Trophoblast cell (in vitro differentiated cells and primary cell): ENCODE data around the gene ADCYAP1R1.

Source experiments
- DNase-seq, 2 donors: peaks; one replicate each; pipeline ENCODE4 v3.0.0-alpha.2; 2016
- H2AFZ ChIP-seq: 2 replicates; pipeline ENCODE4 v1.6.1; 2013; ENCODE audit warnings: low read length, moderate library complexity, mild to moderate bottlenecking; ENCODE audit not compliant: insufficient read depth, poor library complexity
- H2AK5ac ChIP-seq: 2 replicates; pipeline ENCODE4 v1.6.1; 2013; ENCODE audit warnings: mild to moderate bottlenecking, low read length
- H2BK120ac ChIP-seq: 2 replicates; pipeline ENCODE4 v1.6.1; 2013; ENCODE audit warnings: low read length, mild to moderate bottlenecking, moderate library complexity; ENCODE audit not compliant: insufficient read depth, poor library complexity
- H2BK12ac ChIP-seq: 2 replicates; pipeline ENCODE4 v1.6.1; 2013; ENCODE audit warnings: mild to moderate bottlenecking, low read length, moderate library complexity
- H2BK5ac ChIP-seq: 2 replicates; pipeline ENCODE4 v1.6.1; 2013; ENCODE audit warnings: low read length, low read depth, moderate library complexity, mild to moderate bottlenecking; ENCODE audit not compliant: poor library complexity
- H3K14ac ChIP-seq: 2 replicates; pipeline ENCODE4 v1.6.1; 2013; ENCODE audit warnings: mild to moderate bottlenecking, low read length
- H3K18ac ChIP-seq: 2 replicates; pipeline ENCODE4 v1.6.1; 2013; ENCODE audit warnings: mild to moderate bottlenecking, low read length
- H3K23ac ChIP-seq: 2 replicates; pipeline ENCODE4 v1.6.1; 2013; ENCODE audit warnings: low read length
- H3K27ac ChIP-seq: 2 replicates; pipeline ENCODE4 v1.5.1; 2013; ENCODE audit warnings: low read depth, mild to moderate bottlenecking, inconsistent platforms, low read length, moderate library complexity
- H3K27me3 ChIP-seq: 2 replicates; pipeline ENCODE4 v1.6.1; 2013; ENCODE audit warnings: inconsistent platforms, mild to moderate bottlenecking, low read length, moderate library complexity; ENCODE audit not compliant: insufficient read depth
- H3K36me3 ChIP-seq, 2 experiments: 1 replicate in 1 of 2; 2 replicates in 1 of 2; pipeline ENCODE4 v1.6.1; 2013; ENCODE audit warnings: low read length in 2 of 2, mild to moderate bottlenecking in 2 of 2, moderate library complexity in 1 of 2; ENCODE audit not compliant: insufficient read depth in 2 of 2, control insufficient read depth in 1 of 2
- H3K4ac ChIP-seq: 2 replicates; pipeline ENCODE4 v1.6.1; 2013; ENCODE audit warnings: low read depth, mild to moderate bottlenecking, low read length, moderate library complexity
- H3K4me1 ChIP-seq, 2 experiments: 1 replicate in 1 of 2; 2 replicates in 1 of 2; pipeline ENCODE4 v1.6.1; 2013; ENCODE audit warnings: low read length in 2 of 2, mild to moderate bottlenecking in 2 of 2, moderate library complexity in 1 of 2; ENCODE audit not compliant: insufficient read depth in 2 of 2, control insufficient read depth in 1 of 2
- H3K4me2 ChIP-seq: 2 replicates; pipeline ENCODE4 v1.6.1; 2013; ENCODE audit warnings: inconsistent platforms, mild to moderate bottlenecking, low read length, moderate library complexity
- H3K4me3 ChIP-seq: 2 replicates; pipeline ENCODE4 v1.5.1; 2013; ENCODE audit warnings: mild to moderate bottlenecking, low read depth, low read length, inconsistent platforms
- H3K79me1 ChIP-seq: one replicate; pipeline ENCODE4 v1.6.1; 2013; ENCODE audit warnings: low read length
- H3K79me2 ChIP-seq: 2 replicates; pipeline ENCODE4 v1.6.1; 2013; ENCODE audit warnings: low read length, mild to moderate bottlenecking; ENCODE audit not compliant: control insufficient read depth, insufficient read depth, poor library complexity
- H3K9ac ChIP-seq: 2 replicates; pipeline ENCODE4 v1.6.1; 2013; ENCODE audit warnings: mild to moderate bottlenecking, low read length
- H3K9me3 ChIP-seq: 2 replicates; pipeline ENCODE4 v1.6.1; 2013; ENCODE audit warnings: low read depth, mild to moderate bottlenecking, control low read depth, inconsistent platforms, low read length; ENCODE audit not compliant: insufficient read depth
- H4K12ac ChIP-seq: 2 replicates; pipeline ENCODE4 v1.6.1; 2013; ENCODE audit warnings: low read depth, mild to moderate bottlenecking, low read length, moderate library complexity
- H4K8ac ChIP-seq: 2 replicates; pipeline ENCODE4 v1.6.1; 2013; ENCODE audit warnings: low read depth, mild to moderate bottlenecking, low read length, moderate library complexity
- H4K91ac ChIP-seq: one replicate; pipeline ENCODE4 v1.6.1; 2013; ENCODE audit warnings: low read depth, mild to moderate bottlenecking, low read length, moderate library complexity
- WGBS: extraction: QIAGEN DNeasy Blood & Tissue Kit; methylation state at CpG from one replicate; pipeline ENCODE4 v1.1.7; 2013; ENCODE audit warnings: missing lambda C conversion rate; ENCODE audit not compliant: insufficient read length, insufficient coverage; ENCODE audit errors: extremely low coverage; 5-methylcytosine and 5-hydroxymethylcytosine counted together

Gene ADCYAP1R1

DNA sequence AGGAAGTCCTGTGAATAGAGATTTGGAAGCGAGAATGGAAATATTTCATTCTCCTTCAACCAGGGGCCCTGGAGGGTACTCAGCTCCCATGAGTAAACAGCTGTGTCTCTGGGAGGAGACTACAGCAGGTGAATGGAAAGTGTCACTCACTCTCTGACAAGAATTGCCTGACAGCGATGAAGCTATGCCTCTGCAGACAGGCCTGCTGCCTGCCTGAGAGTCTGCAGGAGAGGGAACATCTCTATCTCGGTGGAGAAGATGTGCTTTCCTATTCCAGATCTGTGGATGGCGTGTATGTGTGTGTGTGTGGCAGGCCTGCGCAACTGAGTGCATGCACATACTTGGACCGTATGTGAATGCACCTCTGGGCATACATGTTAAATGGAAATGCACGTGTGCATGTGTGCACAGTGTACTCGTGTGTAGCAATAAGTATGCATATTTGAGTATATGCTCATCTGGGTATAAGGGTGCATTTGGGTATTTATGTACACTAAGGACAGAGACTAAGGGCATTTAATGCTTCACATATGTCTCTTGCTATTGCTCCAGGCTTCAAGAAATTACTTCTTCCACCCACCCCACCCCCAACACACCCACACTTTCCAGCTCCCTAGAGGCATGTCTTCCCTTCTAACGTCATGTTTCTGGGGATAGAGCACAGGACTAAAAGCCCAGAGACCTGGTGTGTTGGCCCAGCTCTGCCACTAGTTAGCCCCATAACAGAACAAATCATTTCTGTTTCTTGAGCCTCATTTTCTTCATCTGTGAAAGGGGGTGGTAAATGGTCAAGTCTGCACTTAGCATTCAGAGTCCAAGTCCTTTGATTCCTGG, 4.6 kb upstream of the ADCYAP1R1 start:
- WGBS = no CpG with 5 or more reads among the region's 9 CpGs
- no peak overlapping the region for H3K18ac ChIP-seq

DNA sequence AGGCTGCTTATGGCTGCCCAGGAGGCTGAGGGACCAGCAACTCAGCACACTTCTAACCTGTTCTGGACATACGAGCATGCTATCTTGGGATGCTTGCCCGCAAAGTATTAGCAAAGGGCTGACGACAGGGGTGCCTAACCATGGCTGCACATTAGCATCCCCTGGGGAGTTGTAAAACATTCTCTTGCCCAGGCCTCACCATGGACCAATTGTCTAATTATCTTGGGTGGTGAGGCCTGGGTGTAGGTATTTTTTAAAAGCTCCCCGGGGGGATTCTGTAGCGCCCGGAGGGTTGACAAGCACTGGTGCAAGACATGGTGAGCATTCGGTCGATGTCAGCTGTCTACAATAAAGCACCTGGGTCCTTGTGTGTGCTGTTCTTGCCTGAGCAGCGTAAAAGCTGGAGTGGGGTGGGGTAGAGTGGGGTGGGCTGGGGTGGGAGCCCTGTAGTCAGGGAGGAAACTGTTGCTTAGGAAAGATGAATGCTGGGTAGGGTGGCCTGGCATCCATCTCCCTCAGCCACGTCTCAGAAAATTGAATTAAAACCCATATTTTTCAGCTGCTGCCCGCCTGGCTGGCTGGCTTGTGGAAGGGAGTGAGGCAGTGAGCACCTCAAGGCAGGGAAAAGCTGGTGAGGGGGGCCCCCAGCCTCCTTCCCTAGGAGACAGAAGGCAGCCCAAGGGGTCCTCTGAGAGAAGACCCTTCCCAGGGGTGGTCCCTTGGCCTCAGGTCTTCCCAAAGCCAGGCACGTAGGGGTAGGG, 2.9 kb upstream of the ADCYAP1R1 start:
- Histone ChIP-seq H3K9me3 (peaks cover 2% of the 10 kb centered on the region), H3K9ac (no peak overlapping the region), H3K4ac (no peak overlapping the region), H2AFZ (no peak overlapping the region), H3K23ac (no peak overlapping the region), H3K18ac (no peak overlapping the region), H4K8ac (no peak overlapping the region), H3K79me1 (no peaks in the 10 kb centered on the region), H2BK12ac (no peak overlapping the region), H3K4me2 (no peak overlapping the region), H4K12ac (no peak overlapping the region), H2BK120ac (no peak overlapping the region), H2BK5ac (no peak overlapping the region), H3K4me3 (no peak overlapping the region), H3K4me1 (peaks cover 5 to 7% of the 10 kb centered on the region in 2 experiments), H3K27ac (no peak overlapping the region), H2AK5ac (no peak overlapping the region), H4K91ac (no peak overlapping the region), H3K36me3 (no peaks in the 10 kb centered on the region), H3K79me2 (no peaks in the 10 kb centered on the region), H3K27me3 (peaks cover 41% of the 10 kb centered on the region), H3K14ac (no peak overlapping the region)
- WGBS = no CpG with 5 or more reads among the region's 12 CpGs
- DNase-seq = no peak

More for the DNA sequence above, 4.6 kb upstream of the ADCYAP1R1 start:
- no peak overlapping the region for H4K8ac ChIP-seq
- H3K79me1 ChIP-seq = no peaks in the 10 kb centered on the region
- H2BK5ac ChIP-seq = no peak overlapping the region
- no peak overlapping the region for H2BK12ac ChIP-seq
- H2BK120ac ChIP-seq = no peak overlapping the region
- H2AK5ac ChIP-seq = no peak overlapping the region
- no peaks in the 10 kb centered on the region for H3K9me3 ChIP-seq
- DNase-seq = no peak
- H3K27ac ChIP-seq = no peak overlapping the region
- no peaks in the 10 kb centered on the region for H3K36me3 ChIP-seq
- no peak overlapping the region for H4K91ac ChIP-seq
- no peak overlapping the region for H2AFZ ChIP-seq
- no peaks in the 10 kb centered on the region for H3K79me2 ChIP-seq
- no peak overlapping the region for H3K4me2 ChIP-seq
- H3K27me3 ChIP-seq = peaks cover 25% of the 10 kb centered on the region
- H3K23ac ChIP-seq = no peak overlapping the region
- no peak overlapping the region for H3K14ac ChIP-seq
- H3K9ac ChIP-seq = no peak overlapping the region
- H3K4ac ChIP-seq = no peak overlapping the region
- peaks cover 2 to 3% of the 10 kb centered on the region in 2 experiments for H3K4me1 ChIP-seq
- no peak overlapping the region for H4K12ac ChIP-seq
- peak overlapping the region; percentile 18 for H3K4me3 ChIP-seq

DNA sequence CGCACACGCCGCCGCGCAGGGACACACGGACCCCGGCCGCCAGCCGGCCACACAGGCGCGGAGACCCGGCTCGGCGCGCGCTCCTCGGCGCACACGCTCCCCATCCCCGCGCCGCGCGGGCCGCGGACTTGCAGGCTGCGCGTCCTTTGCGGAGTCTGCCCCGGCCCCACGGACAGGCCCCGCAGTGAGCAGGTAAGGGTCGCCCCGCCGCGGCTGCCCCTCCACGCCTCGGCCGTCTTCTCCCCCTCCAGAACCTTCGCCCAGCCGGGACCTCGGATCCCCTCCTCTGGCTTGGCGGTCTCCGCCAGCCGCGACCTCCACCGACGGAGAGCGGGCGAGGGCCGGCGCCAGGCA, 356 bp downstream of the ADCYAP1R1 start:
- Histone ChIP-seq H3K4ac (no peak overlapping the region), H3K4me3 (peak overlapping the region; percentile 41), H3K9me3 (peaks cover 5% of the 10 kb centered on the region), H2BK5ac (no peak overlapping the region), H4K91ac (no peak overlapping the region), H3K23ac (no peak overlapping the region), H3K14ac (no peak overlapping the region), H3K27me3 (peaks cover 42% of the 10 kb centered on the region), H2AFZ (no peak overlapping the region), H3K4me1 (peaks cover 5 to 7% of the 10 kb centered on the region in 2 experiments), H3K79me1 (no peaks in the 10 kb centered on the region), H3K79me2 (no peaks in the 10 kb centered on the region), H2AK5ac (no peak overlapping the region), H3K4me2 (peak overlapping the region; percentile 78), H3K36me3 (no peaks in the 10 kb centered on the region), H4K8ac (no peak overlapping the region), H4K12ac (no peak overlapping the region), H2BK12ac (no peak overlapping the region), H3K18ac (no peak overlapping the region), H2BK120ac (no peak overlapping the region), H3K9ac (no peak overlapping the region), H3K27ac (no peak overlapping the region)
- WGBS = no CpG with 5 or more reads among the region's 52 CpGs
- no peak for DNase-seq

DNA sequence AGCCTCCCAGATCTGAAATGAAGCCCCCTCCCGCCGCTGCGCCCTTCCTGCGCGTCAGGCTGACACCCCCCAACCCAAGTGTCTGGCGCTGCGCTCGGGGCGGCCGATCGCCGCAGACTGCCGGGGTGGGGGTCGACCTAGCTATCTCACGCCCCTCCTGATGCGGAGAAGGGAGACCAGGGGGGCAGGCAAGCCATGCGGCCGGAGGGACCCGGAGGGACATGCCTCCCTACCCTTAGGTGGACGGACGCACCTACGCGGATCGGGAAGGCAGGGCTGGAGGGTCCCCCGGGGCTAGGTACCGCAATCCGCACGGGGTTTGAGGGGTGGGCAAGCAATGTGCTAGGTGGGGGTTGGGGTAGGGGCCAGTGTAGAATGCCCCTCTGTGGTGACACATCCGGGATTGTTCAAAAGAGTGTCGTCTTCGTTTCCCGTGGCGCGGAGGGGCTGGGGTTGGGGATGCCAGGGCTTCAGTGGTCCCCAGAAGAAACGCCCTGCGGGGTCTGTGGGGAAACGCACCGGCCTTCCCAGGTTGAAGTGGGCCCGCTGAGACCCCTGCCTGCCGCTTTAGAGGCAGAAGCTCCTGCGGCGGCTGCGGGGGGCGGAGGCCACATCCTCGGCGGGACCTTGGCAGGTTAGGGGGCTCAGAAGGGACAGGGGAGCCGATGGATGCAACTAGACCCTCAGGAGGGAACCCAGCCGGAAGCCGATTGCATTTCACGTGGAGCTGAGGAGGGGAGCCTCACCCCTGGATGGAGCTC, 913 bp downstream of the ADCYAP1R1 start:
- H2BK12ac ChIP-seq = no peak overlapping the region
- H3K79me1 ChIP-seq = no peaks in the 10 kb centered on the region
- H4K12ac ChIP-seq = no peak overlapping the region
- no peak overlapping the region for H3K18ac ChIP-seq
- H4K8ac ChIP-seq = no peak overlapping the region
- no peak overlapping the region for H3K9ac ChIP-seq
- DNase-seq = no peak
- no peak overlapping the region for H2AFZ ChIP-seq
- peak overlapping the region; percentile 78 for H3K4me2 ChIP-seq
- peaks cover 5 to 7% of the 10 kb centered on the region in 2 experiments for H3K4me1 ChIP-seq
- H3K36me3 ChIP-seq = no peaks in the 10 kb centered on the region
- no peak overlapping the region for H3K23ac ChIP-seq
- no peak overlapping the region for H3K27ac ChIP-seq
- no peak overlapping the region for H2BK5ac ChIP-seq
- peaks cover 42% of the 10 kb centered on the region for H3K27me3 ChIP-seq
- H2BK120ac ChIP-seq = no peak overlapping the region
- H2AK5ac ChIP-seq = no peak overlapping the region
- WGBS = no CpG with 5 or more reads among the region's 50 CpGs
- H3K4ac ChIP-seq = no peak overlapping the region
- no peak overlapping the region for H3K14ac ChIP-seq
- H3K4me3 ChIP-seq = no peak overlapping the region
- H4K91ac ChIP-seq = no peak overlapping the region
- peaks cover 5% of the 10 kb centered on the region for H3K9me3 ChIP-seq
- no peaks in the 10 kb centered on the region for H3K79me2 ChIP-seq
